HG03064 (cell line): ENCODE results near the gene TMEM161B.
"Not testable (repeated sequence)": the region's sequence is repeated elsewhere in the genome, so short reads cannot be mapped to it uniquely, and the experiment has no call there.

ENCODE experiments used
- ATAC-seq: cut with Tn5 transposase; IDR thresholded peaks from one replicate; pipeline ENCODE4 v1.9.1; 2021; ENCODE audit warnings: low read depth; ENCODE audit not compliant: unreplicated experiment

Gene TMEM161B

GRCh38 chr5:88268385-88269184, at the start of gene TMEM161B:
Gene TMEM161B, minus strand, starts transcription at chr5:88268845. Its CDS starts 122 bp downstream, at chr5:88268723.
- ATAC-seq, result peak; percentile 98

GRCh38 chr5:88304356-88304755, 35.7 kb upstream of the TMEM161B start:
- no peak for ATAC-seq

DNA sequence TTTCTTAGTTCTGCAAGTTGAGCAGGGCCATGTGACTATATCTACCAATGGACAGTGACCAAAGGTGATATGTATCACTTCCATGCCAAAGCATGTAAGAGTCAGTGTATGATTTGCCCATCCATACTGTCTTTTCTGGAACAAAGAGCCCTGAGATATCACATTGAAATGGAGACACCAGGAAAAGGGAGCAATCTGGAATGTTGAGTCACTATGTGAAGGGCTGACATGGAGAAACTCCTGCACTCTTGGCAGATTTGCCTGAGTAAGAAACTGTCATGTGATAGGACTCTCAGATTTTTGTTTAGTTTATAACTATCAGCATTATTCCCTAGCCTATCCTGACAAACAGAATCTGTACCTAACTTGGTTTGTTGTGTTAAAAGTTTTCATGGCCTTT, 29.8 kb upstream of the TMEM161B start:
- no peak for ATAC-seq

DNA sequence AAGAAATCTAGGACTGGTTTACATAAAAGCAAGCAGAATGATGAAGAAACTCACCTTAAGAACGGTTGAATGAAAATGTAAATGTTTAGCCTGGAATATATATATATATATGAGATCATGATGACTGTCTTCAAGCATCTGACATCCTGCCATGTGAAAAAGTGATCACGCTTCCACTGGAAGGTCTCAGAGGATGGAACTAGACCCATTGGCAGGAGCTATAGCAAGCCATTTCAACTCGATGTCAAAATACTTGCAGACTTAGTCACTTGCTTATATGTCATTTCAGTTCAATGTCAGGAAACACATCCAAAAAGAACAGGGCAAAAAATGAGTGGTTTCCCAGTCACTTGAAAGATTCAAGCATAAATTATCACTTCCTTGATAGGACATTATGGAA, 22.2 kb upstream of the TMEM161B start:
- no peak for ATAC-seq

DNA sequence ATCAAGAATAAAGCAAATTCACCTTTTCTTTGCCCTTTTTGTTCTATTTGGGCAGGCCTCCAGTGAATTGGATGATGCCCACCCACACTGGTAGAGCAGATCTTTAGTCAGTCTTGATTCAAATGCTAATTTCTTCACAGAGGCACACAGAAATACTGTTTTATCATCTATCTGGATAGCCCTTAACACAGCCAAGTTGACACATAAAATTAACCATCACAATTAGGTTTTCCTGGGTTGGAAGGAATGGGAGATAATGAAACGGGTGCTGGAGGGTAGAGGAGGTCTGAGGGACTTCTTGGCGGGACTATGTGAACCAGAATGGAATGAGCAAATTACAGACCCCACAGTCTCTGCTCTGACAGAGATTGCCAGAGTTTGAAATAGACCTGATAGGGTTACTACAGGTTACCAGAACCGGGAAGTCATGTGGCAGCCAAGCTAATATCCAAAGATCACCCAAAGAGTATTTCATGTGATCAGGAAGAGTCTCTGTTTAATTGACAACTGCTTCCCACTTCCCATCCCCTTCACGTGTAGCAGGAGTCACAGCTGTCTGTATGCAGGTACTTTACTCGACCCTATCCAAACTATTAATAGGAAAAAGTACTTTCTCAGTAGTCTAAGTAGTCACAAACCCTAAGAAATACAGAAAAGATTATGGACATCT, 20.0 kb upstream of the TMEM161B start:
- ATAC-seq, result no peak

- ATAC-seq, result no peak
Measured at GRCh38 chr5:88287846-88288527, 19.3 kb upstream of the TMEM161B start.

DNA sequence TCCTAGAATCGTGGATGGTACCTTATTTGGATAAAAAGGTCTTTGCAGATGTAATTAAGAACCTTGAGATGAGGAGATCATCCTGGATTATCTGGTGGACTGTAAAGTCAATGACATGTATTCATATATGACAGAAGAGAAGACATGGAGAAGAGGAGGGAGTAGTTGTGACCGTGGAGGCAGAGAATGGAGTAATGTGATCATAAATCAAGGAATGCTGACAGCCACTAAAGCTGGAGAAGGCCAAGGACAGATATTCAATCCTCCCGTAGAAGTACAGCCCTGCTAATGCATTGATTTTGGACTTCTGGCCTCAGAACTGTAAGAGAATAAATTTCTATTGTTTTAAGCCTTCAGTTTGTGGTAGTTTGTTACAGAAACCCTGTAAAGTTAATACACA, 18.7 kb upstream of the TMEM161B start:
- no peak for ATAC-seq

DNA sequence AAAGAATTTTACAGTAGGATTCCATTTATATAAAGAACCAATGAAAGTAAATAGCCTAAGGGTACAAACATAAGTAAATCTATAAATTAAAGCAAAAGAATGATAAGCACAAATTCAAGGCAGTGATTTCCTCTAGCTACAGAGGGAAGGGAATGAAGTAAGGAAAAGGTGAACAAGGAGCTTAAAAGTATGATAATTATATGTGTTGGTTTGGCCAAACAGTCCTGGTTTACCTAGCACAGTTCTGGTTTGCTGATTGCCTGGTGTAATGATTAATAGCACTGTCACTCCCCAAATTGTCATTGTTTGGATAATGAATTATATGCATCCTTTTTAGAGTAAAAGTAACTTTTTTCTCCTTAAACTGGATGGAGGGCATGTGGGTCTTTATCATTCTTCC, 15.0 kb upstream of the TMEM161B start:
- ATAC-seq, result no peak

GRCh38 chr5:88281322-88281721, 12.7 kb upstream of the TMEM161B start:
- ATAC-seq, result no peak

DNA sequence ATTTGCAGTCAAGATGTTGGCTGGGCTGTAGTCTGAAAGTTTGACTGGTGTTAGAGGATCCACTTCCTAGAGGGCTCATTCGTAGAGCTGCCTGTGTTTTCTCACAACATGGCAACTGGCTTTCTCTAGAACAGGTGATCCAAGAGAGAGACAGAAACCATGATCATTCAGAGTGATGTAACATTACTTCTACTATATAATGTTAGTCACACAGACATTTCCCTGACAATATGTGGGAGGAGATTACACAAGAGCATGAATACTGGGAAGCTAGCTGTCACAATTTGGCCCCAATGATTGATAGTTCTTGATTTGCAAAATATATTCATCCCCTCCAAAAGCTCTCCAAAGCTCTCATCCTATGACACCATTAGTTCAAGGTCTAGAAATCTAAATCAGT, 10.9 kb upstream of the TMEM161B start:
- no peak for ATAC-seq

DNA sequence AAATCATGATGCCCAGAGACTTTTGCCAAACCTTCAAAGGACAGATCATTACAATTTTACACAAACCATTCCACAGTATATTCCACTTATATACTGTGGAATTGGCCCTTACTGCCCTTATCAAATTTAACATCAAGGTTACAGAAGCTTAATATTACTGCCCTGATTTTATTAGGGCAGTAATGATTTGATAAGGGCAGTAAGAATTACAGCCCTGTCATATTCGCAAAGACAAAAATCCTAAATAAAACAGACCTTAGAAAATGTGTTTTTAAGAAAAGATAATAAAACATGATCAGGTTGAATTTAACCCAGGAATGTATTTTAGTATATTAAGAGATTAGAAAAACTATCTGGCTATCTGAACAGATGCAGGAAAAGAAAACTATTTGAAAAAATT, 7.7 kb upstream of the TMEM161B start:
- no peak for ATAC-seq

DNA sequence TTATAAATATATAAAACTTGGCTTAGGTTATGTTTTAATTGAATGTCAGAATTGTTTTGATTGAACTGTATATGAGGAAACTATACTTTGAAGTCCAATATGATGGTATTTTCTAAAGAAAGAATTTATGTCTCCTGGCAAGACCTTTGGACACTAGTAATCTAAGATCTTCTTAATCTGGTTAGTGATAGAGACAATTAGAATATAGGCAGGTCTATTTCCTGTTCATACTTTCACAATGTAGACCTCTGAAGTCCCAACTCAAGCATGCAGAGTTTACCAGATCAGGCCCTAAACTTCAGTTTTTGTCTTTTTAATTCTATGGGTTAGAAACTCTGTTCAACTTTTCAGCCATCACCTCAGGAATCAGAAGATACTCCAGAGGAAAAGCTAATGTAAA, 6.9 kb upstream of the TMEM161B start:
- ATAC-seq, result no peak

GRCh38 chr5:88269222-88269771, 652 bp upstream of the TMEM161B start:
- peak; percentile 11 for ATAC-seq

DNA sequence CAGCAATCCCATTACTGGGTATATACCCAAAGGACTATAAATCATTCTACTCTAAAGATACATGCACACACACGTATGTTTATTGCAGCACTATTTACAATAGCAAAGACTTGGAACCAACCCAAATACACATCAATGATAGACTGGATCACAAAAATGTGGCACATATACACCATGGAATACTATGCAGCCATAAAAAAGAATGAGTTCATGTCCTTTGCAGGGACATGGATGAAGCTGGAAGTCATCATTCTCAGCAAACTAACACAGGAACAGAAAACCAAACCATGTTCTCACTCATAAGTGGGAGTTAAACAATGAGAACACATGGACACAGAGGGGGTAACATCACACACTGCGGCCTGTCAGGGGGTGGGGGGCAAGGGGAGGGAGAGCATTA, 4.1 kb downstream of the TMEM161B start:
- ATAC-seq, result not testable (repeated sequence)

DNA sequence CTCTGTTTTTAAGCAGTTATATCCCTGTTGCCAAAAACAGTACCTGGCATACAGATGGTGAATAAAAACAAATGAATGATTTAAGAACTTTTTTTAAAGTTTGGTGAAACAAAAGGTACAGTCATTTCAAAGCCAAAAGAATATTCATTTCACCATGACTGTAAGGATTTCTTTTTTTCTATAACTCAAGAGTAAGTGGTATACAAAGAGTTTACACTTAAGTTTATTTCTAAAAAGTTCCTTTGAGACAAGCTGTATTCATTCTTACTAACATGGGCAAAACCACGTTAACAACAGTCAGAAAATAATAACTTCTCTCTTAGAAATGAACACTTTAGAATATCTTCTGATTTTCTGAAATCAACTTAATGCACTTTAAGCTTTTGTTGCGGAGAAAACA, 5.3 kb downstream of the TMEM161B start:
- no peak for ATAC-seq

DNA sequence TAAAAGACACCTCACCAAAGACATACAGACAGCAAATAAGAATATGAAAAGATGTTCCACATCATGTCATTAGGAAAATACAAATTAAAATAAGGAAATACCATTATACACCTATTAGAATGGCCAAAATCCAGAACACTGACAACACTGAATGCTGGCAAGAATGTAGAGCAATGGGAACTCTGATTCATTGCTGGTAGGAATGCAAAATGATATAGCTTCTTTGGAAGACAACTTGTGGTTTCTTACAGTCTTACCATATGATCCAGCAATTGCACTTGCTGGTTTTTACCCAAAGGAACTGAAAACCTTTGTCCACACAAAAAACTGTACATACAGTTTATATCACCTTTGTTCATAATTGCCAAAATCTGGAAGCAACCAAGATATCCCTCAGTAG, 6.5 kb downstream of the TMEM161B start:
- no peak for ATAC-seq

DNA sequence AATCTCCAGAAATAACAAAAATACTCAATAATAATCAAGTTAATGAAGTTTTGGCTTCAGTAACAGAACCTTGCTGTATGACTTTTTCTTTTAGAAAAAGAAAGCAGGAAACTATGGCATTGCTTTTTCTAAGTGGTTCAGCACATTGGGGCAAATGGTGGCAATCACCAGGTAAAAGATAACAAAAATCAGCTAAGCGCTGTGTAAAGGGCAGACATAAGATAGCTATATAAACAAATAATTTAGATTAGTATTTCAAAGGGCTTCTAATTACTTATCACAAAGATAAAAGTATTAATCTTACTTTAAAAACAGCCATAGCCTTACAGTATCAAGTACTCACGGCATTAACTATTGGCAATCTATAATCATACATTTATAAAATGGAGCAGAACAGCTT, 10.0 kb downstream of the TMEM161B start:
- ATAC-seq, result no peak

GRCh38 chr5:88256872-88257271, 11.8 kb downstream of the TMEM161B start:
- ATAC-seq, result no peak

DNA sequence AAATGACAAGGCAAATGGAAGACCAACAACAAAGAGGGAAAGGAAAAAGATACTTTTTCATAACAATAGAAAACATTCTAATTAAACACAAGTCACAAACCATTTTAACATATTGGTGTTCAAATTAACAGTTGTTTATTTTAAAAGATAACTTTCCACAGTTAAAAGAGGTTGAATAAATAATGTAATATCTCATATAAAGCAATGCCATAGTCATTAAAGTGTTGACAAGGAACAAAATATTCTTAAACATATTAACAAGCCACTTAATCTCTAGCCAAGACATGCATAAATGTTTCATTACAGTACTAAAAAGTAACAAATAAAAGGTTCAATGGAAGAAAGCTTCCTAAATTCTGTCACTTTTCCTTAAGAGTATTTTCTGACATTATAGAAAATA, 12.6 kb downstream of the TMEM161B start:
- no peak for ATAC-seq

GRCh38 chr5:88254320-88254719, 14.3 kb downstream of the TMEM161B start:
- no peak for ATAC-seq

- ATAC-seq, result peak; percentile 57
Measured at GRCh38 chr5:88251048-88251711, 17.5 kb downstream of the TMEM161B start.
